Spleen (tissue), 11 donors: Measurements from ENCODE around the gene RAB14. TPM values are rescaled to one million over a fixed set of nuclear protein-coding genes. Genes with fewer than 3 reads are reported as not detected.

ENCODE experiments used
- DNase-seq: peaks from one replicate; pipeline ENCODE4 v3.0.0-alpha.2; 2020
- H3K27ac ChIP-seq, 8 donors: fragments of 200-600 bp; sonication (generic) in 7 of 8; 1 replicate in 4 of 8; 2 replicates in 4 of 8; pipeline versions ENCODE4 v1.5.0 to v1.8.0; 2016 to 2021; ENCODE audit warnings: inconsistent platforms in 4 of 8, mild to moderate bottlenecking in 4 of 8, moderate library complexity in 1 of 8
- H3K27me3 ChIP-seq, 7 donors: fragments of 200-600 bp; sonication (generic) in 6 of 7; replicated peaks in 1 of 7; 1 replicate in 4 of 7; 2 replicates in 3 of 7; pipeline versions ENCODE4 v1.5.0 to v1.8.0; 2016 to 2021; ENCODE audit warnings: inconsistent platforms in 3 of 7, mild to moderate bottlenecking in 1 of 7
- H3K36me3 ChIP-seq, 6 donors: fragments of 200-600 bp; sonication (generic) in 5 of 6; 1 replicate in 4 of 6; 2 replicates in 2 of 6; pipeline versions ENCODE4 v1.5.0 to v1.8.0; 2016 to 2021; ENCODE audit warnings: inconsistent platforms in 2 of 6
- H3K4me1 ChIP-seq, 6 donors: fragments of 200-600 bp; sonication (generic) in 5 of 6; 1 replicate in 3 of 6; 2 replicates in 3 of 6; pipeline versions ENCODE4 v1.5.0 to v1.8.0; 2016 to 2021; ENCODE audit warnings: inconsistent platforms in 3 of 6
- H3K4me3 ChIP-seq, 8 donors: fragments of 200-600 bp; sonication (generic) in 7 of 8; 1 replicate in 4 of 8; 2 replicates in 4 of 8; pipeline versions ENCODE4 v1.5.0 to v1.8.0; 2016 to 2021; ENCODE audit warnings: inconsistent platforms in 4 of 8, mild to moderate bottlenecking in 4 of 8, moderate library complexity in 2 of 8
- H3K9me3 ChIP-seq, 8 donors: fragments of 200-600 bp; sonication (generic) in 7 of 8; 1 replicate in 4 of 8; 2 replicates in 4 of 8; pipeline versions ENCODE4 v1.5.0 to v1.8.0; 2016 to 2021; ENCODE audit warnings: inconsistent platforms in 4 of 8
- POLR2A ChIP-seq, 3 donors: fragments of 450-650 bp; IDR thresholded peaks; one replicate each; pipeline ENCODE4 v1.5.1; 2017; ENCODE audit warnings: antibody characterized with exemption in 3 of 3, mild to moderate bottlenecking in 1 of 3
- POLR2AphosphoS5 ChIP-seq, 3 donors: sonication (generic); formaldehyde crosslinking; IDR thresholded peaks; one replicate each; pipeline ENCODE4 v1.5.1; 2017; ENCODE audit warnings: antibody characterized with exemption in 3 of 3
- WGBS, 5 donors: extraction: QIAGEN DNeasy Blood & Tissue Kit in 3 of 5; methylation state at CpG; one replicate each; pipeline versions ENCODE4 v1.1.5 to v1.1.7; 2013 to 2018; 5-methylcytosine and 5-hydroxymethylcytosine counted together
- intact Hi-C: fragments of 100-400 bp; cut with DNase I; formaldehyde crosslinking; loops from one replicate; pipeline ENCODE4 v1.15.0; 2023; ENCODE audit warnings: low total_unique reads
- polyA plus RNA-seq, 3 donors: library from polyadenylated mRNA; stranded (reverse); fragments of 200-250 nt; gene quantifications; one replicate each; pipeline ENCODE4 v1.2.1, GENCODE V29; 2013
- total RNA-seq, 7 donors: library from RNA; depleted of rRNA in 3 of 7; stranded (reverse); fragments of >200 nt in 3 of 7; fragmentation: NEBNext Ultra II Directional in 4 of 7; extraction: Animal tissue kit (Norgen Biotek cat#: 25700) in 4 of 7; gene quantifications; one replicate each; pipeline versions ENCODE4 v1.1.0 to v1.2.1, GENCODE V29; 2016 to 2021
- TF ChIP-seq, protein P1 (sequence below), 11 experiments: fragments of 200-600 bp in 7 of 11; fragments of 450-650 bp in 4 of 11; sonication (generic) in 4 of 11; IDR thresholded peaks in 8 of 11; conservative IDR thresholded peaks in 3 of 11; 1 replicate in 7 of 11; 2 replicates in 4 of 11; pipeline versions ENCODE4 v1.4.0 to v1.8.0; 2016 to 2021; ENCODE audit warnings: antibody characterized with exemption in 11 of 11, inconsistent platforms in 4 of 11, mild to moderate bottlenecking in 1 of 11
- donor health status: healthy with polysubstance abuse.
- donor health status: DM: no; HTN: no; CAD: no; lungs with moderate emphysema.
- donor health status: DM: no; HTN: no; CAD: no.
- donor health status: Bipolar disorder and iron deficiency.
- donor health status: healthy.
- donor health status: DM: no; HTN: no; CAD: no.
- donor health status: DM: yes; HTN: yes; CAD: no.

Gene RAB14
- total and polyA plus RNA-seq, 10 donors: 20.4 to 75.2 (median 49.6) TPM

DNA sequence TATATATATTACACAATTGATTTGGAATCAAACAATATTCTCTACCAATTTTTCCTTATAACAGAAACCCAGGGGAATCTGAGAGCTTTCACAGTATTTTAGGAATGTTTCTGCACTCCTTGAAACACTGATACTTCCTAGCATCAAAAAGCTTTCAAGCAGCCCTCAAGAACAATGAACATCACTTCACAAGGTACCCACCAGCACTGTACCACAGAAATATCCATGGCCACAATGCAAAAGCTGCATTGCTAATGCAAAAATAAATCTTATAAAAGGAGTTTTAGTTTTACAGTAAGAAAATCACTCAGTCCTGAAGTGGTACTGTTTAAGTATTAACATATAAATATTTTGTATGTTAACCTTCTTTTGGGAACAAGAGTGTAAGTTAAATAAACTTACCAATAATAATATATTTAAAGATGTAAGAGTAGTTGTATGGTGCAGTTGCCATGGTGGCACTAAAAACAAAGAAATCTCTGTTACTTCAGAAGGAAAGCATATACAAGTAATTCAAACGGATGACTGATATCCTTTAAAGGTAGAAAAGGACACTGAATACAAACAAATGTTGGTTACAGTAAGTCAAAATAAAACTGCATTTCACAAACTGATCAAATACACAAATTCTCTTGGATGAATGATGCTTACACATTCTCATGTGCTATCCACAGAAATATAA, 8.6 kb downstream of the RAB14 start:
- H3K9me3 ChIP-seq: no peaks in the 10 kb centered on the region
- no peak overlapping the region for H3K4me3 ChIP-seq
- DNase-seq: no peak
- no peak for TF ChIP-seq POLR2A (IDR thresholded peaks at IDR 0.05)
- no peak for TF ChIP-seq POLR2AphosphoS5 (IDR thresholded peaks at IDR 0.05)
- TF ChIP-seq, protein P1, sequence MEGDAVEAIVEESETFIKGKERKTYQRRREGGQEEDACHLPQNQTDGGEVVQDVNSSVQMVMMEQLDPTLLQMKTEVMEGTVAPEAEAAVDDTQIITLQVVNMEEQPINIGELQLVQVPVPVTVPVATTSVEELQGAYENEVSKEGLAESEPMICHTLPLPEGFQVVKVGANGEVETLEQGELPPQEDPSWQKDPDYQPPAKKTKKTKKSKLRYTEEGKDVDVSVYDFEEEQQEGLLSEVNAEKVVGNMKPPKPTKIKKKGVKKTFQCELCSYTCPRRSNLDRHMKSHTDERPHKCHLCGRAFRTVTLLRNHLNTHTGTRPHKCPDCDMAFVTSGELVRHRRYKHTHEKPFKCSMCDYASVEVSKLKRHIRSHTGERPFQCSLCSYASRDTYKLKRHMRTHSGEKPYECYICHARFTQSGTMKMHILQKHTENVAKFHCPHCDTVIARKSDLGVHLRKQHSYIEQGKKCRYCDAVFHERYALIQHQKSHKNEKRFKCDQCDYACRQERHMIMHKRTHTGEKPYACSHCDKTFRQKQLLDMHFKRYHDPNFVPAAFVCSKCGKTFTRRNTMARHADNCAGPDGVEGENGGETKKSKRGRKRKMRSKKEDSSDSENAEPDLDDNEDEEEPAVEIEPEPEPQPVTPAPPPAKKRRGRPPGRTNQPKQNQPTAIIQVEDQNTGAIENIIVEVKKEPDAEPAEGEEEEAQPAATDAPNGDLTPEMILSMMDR (IDR thresholded peaks at IDR 0.05 in 8 of 11, conservative IDR thresholded peaks at IDR 0.05 in 3 of 11): no peak
- H3K4me1 ChIP-seq: peaks cover 57 to 100% (median 94%) of the 10 kb centered on the region in 6 donors
- H3K36me3 ChIP-seq: peaks cover 0 to 21% (median 3%) of the 10 kb centered on the region in 6 donors
- no peaks in the 10 kb centered on the region for H3K27me3 ChIP-seq
- WGBS, 5 donors: 0 to 32% (median 3%) methylated on average over 1 of the region's 1 CpG
- no peak overlapping the region for H3K27ac ChIP-seq
- intact Hi-C loops: no loop called here

DNA sequence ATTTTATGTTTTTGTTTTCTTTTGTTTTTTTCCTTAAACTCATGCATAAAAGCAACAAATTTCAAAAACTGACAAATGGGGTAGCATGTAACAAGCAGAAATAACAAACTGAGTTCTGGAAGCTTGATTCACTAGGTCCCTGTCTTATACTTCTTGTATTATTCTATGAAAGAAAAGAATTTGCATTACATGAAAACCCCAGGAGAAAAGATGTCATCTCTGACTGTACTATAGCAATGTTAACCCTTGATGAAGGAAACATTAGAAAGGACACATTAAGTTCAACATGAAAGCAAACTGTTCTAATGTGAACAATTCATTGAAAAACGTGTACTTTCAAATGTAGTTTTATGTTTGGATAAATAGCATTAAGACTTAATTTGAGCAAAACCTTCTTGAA, 9.2 kb downstream of the RAB14 start:
- H3K27me3 ChIP-seq: no peaks in the 10 kb centered on the region
- no peak for DNase-seq
- no peak overlapping the region for H3K27ac ChIP-seq
- H3K4me1 ChIP-seq: peaks cover 56 to 100% (median 91%) of the 10 kb centered on the region in 6 donors
- TF ChIP-seq, protein P1 (IDR thresholded peaks at IDR 0.05 in 8 of 11, conservative IDR thresholded peaks at IDR 0.05 in 3 of 11): no peak
- TF ChIP-seq POLR2AphosphoS5 (IDR thresholded peaks at IDR 0.05) (no peak), POLR2A (IDR thresholded peaks at IDR 0.05) (no peak)
- no peak overlapping the region for H3K4me3 ChIP-seq
- intact Hi-C loops: no loop called here
- H3K9me3 ChIP-seq: no peaks in the 10 kb centered on the region
- peaks cover 0 to 21% (median 3%) of the 10 kb centered on the region in 6 donors for H3K36me3 ChIP-seq
- WGBS, 5 donors: 45 to 62% (median 55%) methylated on average over 1 of the region's 1 CpG

DNA sequence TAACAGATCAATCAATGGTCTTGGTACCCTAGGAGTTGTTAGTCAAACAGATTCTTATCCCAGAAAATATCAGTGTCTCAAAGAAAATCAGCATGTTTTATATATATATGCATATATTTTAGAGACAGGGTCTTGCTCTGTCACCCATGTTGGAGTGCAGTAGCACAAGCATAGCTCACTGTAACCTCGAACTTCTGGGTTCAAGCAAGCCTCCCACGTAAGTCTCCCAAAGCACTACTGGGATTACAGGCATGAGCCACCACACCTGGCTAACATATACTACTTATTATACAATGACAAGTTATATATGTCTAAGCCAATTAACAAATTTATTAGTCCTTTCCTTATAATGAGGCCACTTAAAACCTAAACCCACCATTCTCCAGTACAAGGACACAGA, 10.4 kb downstream of the RAB14 start:
- WGBS, 5 donors: 73 to 83% (median 82%) methylated on average over 2 of the region's 2 CpGs
- intact Hi-C loops: no loop called here
- Histone ChIP-seq H3K36me3 (peaks cover 0 to 28% (median 4%) of the 10 kb centered on the region in 6 donors), H3K27ac (no peak overlapping the region), H3K9me3 (no peaks in the 10 kb centered on the region), H3K4me3 (no peak overlapping the region), H3K27me3 (no peaks in the 10 kb centered on the region), H3K4me1 (peaks cover 43 to 100% (median 88%) of the 10 kb centered on the region in 6 donors)
- TF ChIP-seq POLR2A (IDR thresholded peaks at IDR 0.05) (no peak), POLR2AphosphoS5 (IDR thresholded peaks at IDR 0.05) (no peak)
- TF ChIP-seq, protein P1 (IDR thresholded peaks at IDR 0.05 in 8 of 11, conservative IDR thresholded peaks at IDR 0.05 in 3 of 11): no peak
- no peak for DNase-seq

DNA sequence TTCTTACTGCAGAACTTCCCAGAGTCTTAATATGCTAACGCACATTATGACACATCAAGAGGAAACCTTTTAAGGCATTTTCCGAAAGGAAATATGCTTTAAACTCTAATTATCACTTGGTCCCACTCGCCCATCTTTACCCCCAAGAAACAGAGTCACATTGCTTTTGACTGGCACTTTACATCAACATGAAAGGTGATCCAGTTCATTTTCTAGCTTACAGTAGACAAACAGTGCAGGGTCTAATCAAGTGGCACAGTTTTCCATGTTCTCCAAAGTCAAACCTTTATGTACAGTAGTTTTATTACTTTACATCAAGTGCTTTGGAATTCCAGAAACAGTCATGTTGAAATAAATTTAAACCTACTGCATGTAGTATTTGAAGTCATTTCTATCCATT, 12.0 kb downstream of the RAB14 start:
- WGBS, 5 donors: 88 to 96% (median 93%) methylated on average over 3 of the region's 3 CpGs

More for the DNA sequence above, 12.0 kb downstream of the RAB14 start:
- Histone ChIP-seq H3K27ac (no peak overlapping the region), H3K9me3 (no peaks in the 10 kb centered on the region), H3K4me3 (no peak overlapping the region), H3K36me3 (peaks cover 0 to 38% (median 8%) of the 10 kb centered on the region in 6 donors), H3K27me3 (no peaks in the 10 kb centered on the region), H3K4me1 (peaks cover 41 to 100% (median 88%) of the 10 kb centered on the region in 6 donors)
- intact Hi-C loops: no loop called here
- TF ChIP-seq, protein P1 (IDR thresholded peaks at IDR 0.05 in 8 of 11, conservative IDR thresholded peaks at IDR 0.05 in 3 of 11): no peak
- no peak for TF ChIP-seq POLR2A (IDR thresholded peaks at IDR 0.05)
- no peak for TF ChIP-seq POLR2AphosphoS5 (IDR thresholded peaks at IDR 0.05)
- DNase-seq: no peak
